NB4 (cell line): ENCODE measurements around the gene IFT25.

Experiments
- DNase-seq: peaks from one replicate; pipeline ENCODE4 v3.0.0; 2010; ENCODE audit warnings: low read depth
- H3K4me3 ChIP-seq: one replicate; pipeline ENCODE4 v1.5.1; 2011; ENCODE audit warnings: mild to moderate bottlenecking, low read depth, low read length, moderate library complexity
- MYC ChIP-seq: IDR thresholded peaks from 2 replicates; pipeline ENCODE4 v1.6.1; 2011; ENCODE audit warnings: low read depth, low read length
- POLR2A ChIP-seq: IDR thresholded peaks from 2 replicates; pipeline ENCODE4 v1.6.1; 2011; ENCODE audit warnings: mild to moderate bottlenecking; ENCODE audit not compliant: insufficient read length; ENCODE audit errors: extremely low read depth
- TF ChIP-seq, protein P1 (sequence below): IDR thresholded peaks from one replicate; pipeline ENCODE4 v1.5.1; 2012; ENCODE audit warnings: low read depth, low read length
- TF ChIP-seq, protein P2 (sequence below): IDR thresholded peaks from 2 replicates; pipeline ENCODE4 v1.6.1; 2011; ENCODE audit warnings: low read depth, low read length

IFT25 gene

DNA sequence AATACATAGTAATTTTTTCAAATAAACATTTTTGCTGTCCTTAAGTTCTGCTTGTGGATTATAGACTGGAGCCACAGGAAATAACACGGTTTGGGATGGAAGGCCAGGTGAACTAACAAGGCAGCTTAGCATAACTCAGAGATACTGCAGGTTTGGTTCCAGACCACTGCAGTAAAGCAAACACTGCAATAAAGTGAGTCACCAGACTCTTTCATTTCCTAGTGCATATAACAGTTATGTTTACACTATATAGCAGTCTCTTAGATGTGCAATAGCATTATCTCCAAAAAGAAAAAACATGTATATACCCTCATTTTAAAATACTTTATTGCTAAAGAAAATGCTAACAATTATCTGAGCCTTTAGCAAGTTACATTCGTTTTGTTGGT is 22.6 kb upstream of the IFT25 start:
- DNase-seq: no peak
- no peak for TF ChIP-seq MYC
- TF ChIP-seq, protein P1, sequence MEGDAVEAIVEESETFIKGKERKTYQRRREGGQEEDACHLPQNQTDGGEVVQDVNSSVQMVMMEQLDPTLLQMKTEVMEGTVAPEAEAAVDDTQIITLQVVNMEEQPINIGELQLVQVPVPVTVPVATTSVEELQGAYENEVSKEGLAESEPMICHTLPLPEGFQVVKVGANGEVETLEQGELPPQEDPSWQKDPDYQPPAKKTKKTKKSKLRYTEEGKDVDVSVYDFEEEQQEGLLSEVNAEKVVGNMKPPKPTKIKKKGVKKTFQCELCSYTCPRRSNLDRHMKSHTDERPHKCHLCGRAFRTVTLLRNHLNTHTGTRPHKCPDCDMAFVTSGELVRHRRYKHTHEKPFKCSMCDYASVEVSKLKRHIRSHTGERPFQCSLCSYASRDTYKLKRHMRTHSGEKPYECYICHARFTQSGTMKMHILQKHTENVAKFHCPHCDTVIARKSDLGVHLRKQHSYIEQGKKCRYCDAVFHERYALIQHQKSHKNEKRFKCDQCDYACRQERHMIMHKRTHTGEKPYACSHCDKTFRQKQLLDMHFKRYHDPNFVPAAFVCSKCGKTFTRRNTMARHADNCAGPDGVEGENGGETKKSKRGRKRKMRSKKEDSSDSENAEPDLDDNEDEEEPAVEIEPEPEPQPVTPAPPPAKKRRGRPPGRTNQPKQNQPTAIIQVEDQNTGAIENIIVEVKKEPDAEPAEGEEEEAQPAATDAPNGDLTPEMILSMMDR: no peak
- no peak for TF ChIP-seq POLR2A
- TF ChIP-seq, protein P2, sequence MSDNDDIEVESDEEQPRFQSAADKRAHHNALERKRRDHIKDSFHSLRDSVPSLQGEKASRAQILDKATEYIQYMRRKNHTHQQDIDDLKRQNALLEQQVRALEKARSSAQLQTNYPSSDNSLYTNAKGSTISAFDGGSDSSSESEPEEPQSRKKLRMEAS: no peak
- H3K4me3 ChIP-seq: no peak overlapping the region

DNA sequence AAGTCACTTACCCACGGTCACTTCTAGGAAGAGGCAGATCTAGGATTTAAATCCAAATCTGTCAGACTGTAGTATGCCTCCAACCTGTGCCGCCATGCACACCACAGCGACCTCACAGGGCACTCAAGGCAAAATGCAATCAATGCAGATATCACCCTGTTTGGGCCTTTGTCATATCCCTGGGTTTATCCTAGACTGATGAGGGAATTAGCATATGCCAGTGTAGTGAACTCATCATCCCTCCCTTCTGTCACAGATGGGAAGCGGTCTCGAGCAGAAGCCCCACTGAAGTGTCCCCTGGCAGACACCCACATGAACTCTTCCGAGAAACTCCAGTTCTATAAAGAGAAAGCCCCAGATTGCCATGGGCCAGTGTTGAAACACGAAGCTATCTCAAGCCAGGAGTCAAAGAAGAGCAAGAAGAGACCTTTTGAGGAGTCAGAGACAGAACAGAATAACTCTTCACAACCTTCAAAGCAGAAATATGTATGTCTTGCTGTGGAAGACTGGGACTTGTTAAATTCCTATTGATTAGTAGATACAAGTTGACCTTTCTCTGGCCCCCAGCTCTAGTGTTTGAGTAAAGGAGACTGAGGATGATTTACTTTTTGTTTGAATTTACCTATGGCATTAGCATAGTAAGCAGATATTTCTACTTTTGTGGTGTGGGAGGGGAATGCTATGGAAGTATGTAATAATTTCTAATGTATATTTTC is 22.1 kb upstream of the IFT25 start:
- DNase-seq: no peak
- TF ChIP-seq, protein P2: no peak
- TF ChIP-seq MYC (no peak), POLR2A (no peak)
- TF ChIP-seq, protein P1: no peak
- no peak overlapping the region for H3K4me3 ChIP-seq

DNA sequence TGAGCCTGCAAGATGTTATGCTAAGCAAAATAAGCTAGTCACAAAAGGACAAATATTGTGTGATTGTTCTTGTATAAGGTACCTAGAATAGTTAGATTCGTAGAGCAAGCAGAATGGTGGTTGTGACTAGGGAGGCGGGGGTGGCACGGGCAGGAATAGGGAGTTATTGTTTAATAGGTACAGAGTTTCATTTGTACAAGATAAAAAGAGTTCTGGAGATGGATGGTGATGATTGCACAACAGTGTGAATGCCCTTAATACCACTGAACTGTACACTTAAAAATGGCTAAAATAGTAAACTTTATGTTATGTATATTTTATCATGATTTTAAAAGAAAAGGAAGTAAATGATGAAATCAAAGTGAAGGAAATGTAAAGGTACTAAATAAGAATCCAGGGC is 21.3 kb upstream of the IFT25 start:
- no peak overlapping the region for H3K4me3 ChIP-seq
- no peak for DNase-seq
- TF ChIP-seq MYC (no peak), POLR2A (no peak)
- TF ChIP-seq, protein P2: no peak
- TF ChIP-seq, protein P1: no peak

DNA sequence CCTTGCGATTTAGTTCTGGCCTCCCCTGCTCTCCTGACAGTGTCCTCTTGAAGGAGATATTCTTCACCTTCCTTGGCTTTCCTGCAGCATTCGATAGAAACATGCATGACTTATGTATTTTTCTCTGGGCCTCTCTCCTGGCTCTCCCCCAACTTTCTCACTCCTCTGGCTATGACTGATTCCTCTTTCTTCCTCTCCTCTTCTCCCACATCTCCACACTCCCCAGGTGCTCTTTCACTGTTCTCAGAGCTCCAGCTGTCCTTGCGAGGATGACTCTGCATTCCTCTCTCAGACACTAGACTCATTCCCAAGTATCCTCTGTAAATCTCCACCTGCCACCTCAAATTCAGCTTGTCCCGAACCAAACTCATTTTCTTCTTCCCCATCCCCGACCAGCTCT is 18.6 kb upstream of the IFT25 start:
- TF ChIP-seq, protein P2: no peak
- no peak for TF ChIP-seq POLR2A
- TF ChIP-seq MYC: no peak
- TF ChIP-seq, protein P1: no peak
- no peak for DNase-seq
- no peak overlapping the region for H3K4me3 ChIP-seq

DNA sequence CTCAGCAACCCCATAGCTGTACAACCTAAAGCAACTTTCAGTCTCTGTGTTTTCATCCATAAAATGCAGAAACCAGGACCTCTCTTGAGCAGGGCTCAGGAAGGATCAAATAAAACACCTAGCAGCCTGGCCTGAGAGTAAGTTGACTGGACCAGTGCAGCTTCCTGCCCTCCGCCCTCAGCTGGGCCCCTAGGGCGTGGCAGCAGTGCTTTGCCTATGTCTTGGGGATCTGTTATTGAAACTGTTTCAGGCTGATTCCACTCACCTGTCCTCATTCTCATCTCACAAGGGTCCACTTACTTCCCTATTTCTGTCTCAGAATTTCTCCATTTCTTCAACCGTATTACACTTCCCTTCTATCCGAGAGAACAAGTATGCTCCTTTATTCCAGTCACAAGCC is 18.0 kb upstream of the IFT25 start:
- no peak for TF ChIP-seq POLR2A
- TF ChIP-seq MYC: no peak
- TF ChIP-seq, protein P1: no peak
- TF ChIP-seq, protein P2: no peak
- no peak for DNase-seq
- no peak overlapping the region for H3K4me3 ChIP-seq

DNA sequence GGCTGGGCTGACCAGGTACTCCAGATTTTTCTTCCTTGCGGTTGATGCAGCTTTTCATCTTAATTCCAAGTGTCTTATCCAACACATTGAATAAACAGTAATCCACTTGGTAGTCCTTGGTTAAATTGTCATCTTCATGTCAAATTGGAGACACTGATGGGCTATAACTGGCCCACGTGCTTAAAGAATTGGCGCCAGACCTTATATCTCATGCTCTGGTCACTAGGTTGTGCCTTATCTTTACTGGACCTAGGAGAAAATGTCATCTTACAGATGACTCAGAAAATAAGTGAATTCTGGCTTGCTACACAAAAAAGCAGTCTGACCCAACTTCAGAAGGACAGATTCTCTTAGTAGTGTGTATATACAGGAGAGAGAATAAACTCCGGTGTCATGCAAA is 16.9 kb upstream of the IFT25 start:
- no peak for DNase-seq
- no peak overlapping the region for H3K4me3 ChIP-seq
- TF ChIP-seq, protein P1: no peak
- TF ChIP-seq MYC: no peak
- TF ChIP-seq, protein P2: no peak
- no peak for TF ChIP-seq POLR2A
